Neural cell (in vitro differentiated cells): Measurements from ENCODE around the gene ADK. TPM values are rescaled to one million over a fixed set of nuclear protein-coding genes. Genes with fewer than 3 reads are reported as not detected.

Experiments used
- H2AFZ ChIP-seq: fragments of 200-600, 300-800 bp; sonication (generic), shearing (Covaris generic); 2 replicates; pipeline ENCODE4 v1.6.0; 2014; ENCODE audit warnings: low read depth, mild to moderate bottlenecking, antibody characterized with exemption, low read length, moderate library complexity
- H3F3A ChIP-seq: fragments of 200-600 bp; shearing (Covaris generic); 2 replicates; pipeline ENCODE4 v1.6.1; 2016; ENCODE audit warnings: mild to moderate bottlenecking, moderate library complexity, mixed read lengths, antibody characterized with exemption, low read length; ENCODE audit not compliant: insufficient read depth, poor library complexity, severe bottlenecking
- H3K27ac ChIP-seq: fragments of 200-600, 300-800 bp; sonication (generic), shearing (Covaris generic); 2 replicates; pipeline ENCODE4 v1.5.1; 2014; ENCODE audit warnings: mild to moderate bottlenecking, low read length, moderate library complexity
- H3K27me3 ChIP-seq: fragments of 300-800, 200-600 bp; sonication (generic), shearing (Covaris generic); 2 replicates; pipeline ENCODE4 v1.6.0; 2014; ENCODE audit warnings: mild to moderate bottlenecking, low read depth, low read length, moderate library complexity; ENCODE audit not compliant: insufficient read depth
- H3K36me3 ChIP-seq: fragments of 300-800, 200-600 bp; sonication (generic), shearing (Covaris generic); 2 replicates; pipeline ENCODE4 v1.5.1; 2014; ENCODE audit warnings: mild to moderate bottlenecking, antibody characterized with exemption, low read length, moderate library complexity; ENCODE audit not compliant: insufficient read depth
- H3K4me2 ChIP-seq: fragments of 300-800, 200-600 bp; sonication (generic), shearing (Covaris generic); 2 replicates; pipeline ENCODE4 v1.6.0; 2014; ENCODE audit warnings: mild to moderate bottlenecking, low read length
- H3K4me3 ChIP-seq: fragments of 300-800, 200-600 bp; sonication (generic), shearing (Covaris generic); 2 replicates; pipeline ENCODE4 v1.5.1; 2014; ENCODE audit warnings: mild to moderate bottlenecking, low read length, moderate library complexity
- H3K79me2 ChIP-seq: fragments of 200-600 bp; shearing (Covaris generic); replicated peaks from 2 replicates; pipeline ENCODE4 v1.6.0; 2014; ENCODE audit warnings: mild to moderate bottlenecking, low read length, moderate library complexity; ENCODE audit not compliant: insufficient read depth
- H3K9ac ChIP-seq: fragments of 300-800, 200-600 bp; sonication (generic), shearing (Covaris generic); 2 replicates; pipeline ENCODE4 v1.6.1; 2016; ENCODE audit warnings: mild to moderate bottlenecking, low read length, mixed read lengths
- H3K9me2 ChIP-seq: fragments of 200-600 bp; shearing (Covaris generic); 2 replicates; pipeline ENCODE4 v1.6.1; 2016; ENCODE audit warnings: mild to moderate bottlenecking, low read length, mixed read lengths; ENCODE audit not compliant: insufficient read depth
- H3K9me3 ChIP-seq: fragments of 200-600, 300-800 bp; sonication (generic), shearing (Covaris generic); 2 replicates; pipeline ENCODE4 v1.6.1; 2016; ENCODE audit warnings: mild to moderate bottlenecking, mixed run types, low read length, moderate library complexity, mixed read lengths
- H4K20me1 ChIP-seq: fragments of 200-600 bp; shearing (Covaris generic); 2 replicates; pipeline ENCODE4 v1.6.1; 2016; ENCODE audit warnings: mild to moderate bottlenecking, mixed run types; ENCODE audit not compliant: insufficient read depth
- EP300 ChIP-seq: fragments of 450-650 bp; conservative IDR thresholded peaks from 2 replicates; pipeline ENCODE4 v1.6.1; 2014; ENCODE audit warnings: antibody characterized with exemption, mild to moderate bottlenecking, moderate library complexity; ENCODE audit not compliant: poor library complexity, severe bottlenecking
- EZH2 ChIP-seq: fragments of 200-600, 300-800 bp; shearing (Covaris generic), sonication (generic); IDR thresholded peaks from 2 replicates; pipeline ENCODE4 v1.6.1; 2014; ENCODE audit warnings: antibody characterized with exemption, low read length, borderline replicate concordance, mild to moderate bottlenecking; ENCODE audit not compliant: insufficient read depth, poor library complexity, severe bottlenecking
- MXI1 ChIP-seq: fragments of 450-650 bp; conservative IDR thresholded peaks from 2 replicates; pipeline ENCODE4 v1.6.1; 2014; ENCODE audit warnings: antibody characterized with exemption, mild to moderate bottlenecking; ENCODE audit not compliant: poor library complexity, severe bottlenecking
- POLR2AphosphoS5 ChIP-seq: IDR thresholded peaks from 2 replicates; pipeline ENCODE4 v1.6.1; 2012
- RAD21 ChIP-seq: fragments of 450-650 bp; conservative IDR thresholded peaks from 2 replicates; pipeline ENCODE4 v1.6.1; 2014; ENCODE audit warnings: antibody characterized with exemption, mild to moderate bottlenecking, moderate library complexity
- SMC3 ChIP-seq: fragments of 450-650 bp; conservative IDR thresholded peaks from 2 replicates; pipeline ENCODE4 v1.6.1; 2014; ENCODE audit warnings: antibody characterized with exemption, mild to moderate bottlenecking, moderate library complexity; ENCODE audit not compliant: poor library complexity
- TAF1 ChIP-seq: IDR thresholded peaks from 2 replicates; pipeline ENCODE4 v1.6.1; 2012; ENCODE audit warnings: low read depth
- polyA plus RNA-seq: library from polyadenylated mRNA; depleted of rRNA; stranded (reverse); fragments of >200 nt; gene quantifications from 2 replicates; pipeline ENCODE4 v1.2.3, GENCODE V29; 2014
- TF ChIP-seq, protein P1 (sequence below): IDR thresholded peaks from 2 replicates; pipeline ENCODE4 v1.6.1; 2012; ENCODE audit warnings: borderline replicate concordance
- TF ChIP-seq, protein P2 (sequence below): fragments of 450-650 bp; IDR thresholded peaks from 2 replicates; pipeline ENCODE4 v1.5.1; 2014; ENCODE audit warnings: antibody characterized with exemption, mild to moderate bottlenecking, moderate library complexity; ENCODE audit not compliant: poor library complexity, severe bottlenecking

The ADK gene
- polyA plus RNA-seq, 1 donor from 2014 or later, result 19.5 TPM

DNA sequence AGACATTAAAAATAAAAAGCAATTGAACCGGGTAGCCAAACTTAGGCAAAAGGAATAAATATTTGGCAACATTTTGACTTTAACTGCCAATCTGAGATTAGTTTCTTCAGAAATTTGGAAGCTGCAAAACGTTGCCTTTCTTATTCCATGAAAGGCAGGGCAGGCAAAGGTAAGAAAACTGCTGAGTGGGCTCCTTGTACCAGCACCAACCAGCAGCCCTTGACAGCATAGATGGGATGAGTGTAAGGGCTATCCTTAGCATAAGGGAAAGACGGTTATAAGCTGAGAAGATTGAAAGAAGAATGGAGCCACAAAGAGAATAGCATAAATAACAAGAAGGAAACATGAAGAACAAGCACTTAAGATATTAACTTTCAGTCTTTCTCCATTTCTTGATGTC is 29.0 kb upstream of the ADK start:
- Histone ChIP-seq H3K9me2 (no peaks in the 10 kb centered on the region), H3K27me3 (no peaks in the 10 kb centered on the region), H3F3A (no peaks in the 10 kb centered on the region), H3K4me3 (no peak overlapping the region), H3K27ac (no peak overlapping the region), H3K9ac (no peak overlapping the region), H2AFZ (no peak overlapping the region), H3K79me2 (no peaks in the 10 kb centered on the region), H3K9me3 (no peaks in the 10 kb centered on the region), H4K20me1 (no peaks in the 10 kb centered on the region), H3K36me3 (no peaks in the 10 kb centered on the region), H3K4me2 (no peak overlapping the region)
- TF ChIP-seq, protein P1, sequence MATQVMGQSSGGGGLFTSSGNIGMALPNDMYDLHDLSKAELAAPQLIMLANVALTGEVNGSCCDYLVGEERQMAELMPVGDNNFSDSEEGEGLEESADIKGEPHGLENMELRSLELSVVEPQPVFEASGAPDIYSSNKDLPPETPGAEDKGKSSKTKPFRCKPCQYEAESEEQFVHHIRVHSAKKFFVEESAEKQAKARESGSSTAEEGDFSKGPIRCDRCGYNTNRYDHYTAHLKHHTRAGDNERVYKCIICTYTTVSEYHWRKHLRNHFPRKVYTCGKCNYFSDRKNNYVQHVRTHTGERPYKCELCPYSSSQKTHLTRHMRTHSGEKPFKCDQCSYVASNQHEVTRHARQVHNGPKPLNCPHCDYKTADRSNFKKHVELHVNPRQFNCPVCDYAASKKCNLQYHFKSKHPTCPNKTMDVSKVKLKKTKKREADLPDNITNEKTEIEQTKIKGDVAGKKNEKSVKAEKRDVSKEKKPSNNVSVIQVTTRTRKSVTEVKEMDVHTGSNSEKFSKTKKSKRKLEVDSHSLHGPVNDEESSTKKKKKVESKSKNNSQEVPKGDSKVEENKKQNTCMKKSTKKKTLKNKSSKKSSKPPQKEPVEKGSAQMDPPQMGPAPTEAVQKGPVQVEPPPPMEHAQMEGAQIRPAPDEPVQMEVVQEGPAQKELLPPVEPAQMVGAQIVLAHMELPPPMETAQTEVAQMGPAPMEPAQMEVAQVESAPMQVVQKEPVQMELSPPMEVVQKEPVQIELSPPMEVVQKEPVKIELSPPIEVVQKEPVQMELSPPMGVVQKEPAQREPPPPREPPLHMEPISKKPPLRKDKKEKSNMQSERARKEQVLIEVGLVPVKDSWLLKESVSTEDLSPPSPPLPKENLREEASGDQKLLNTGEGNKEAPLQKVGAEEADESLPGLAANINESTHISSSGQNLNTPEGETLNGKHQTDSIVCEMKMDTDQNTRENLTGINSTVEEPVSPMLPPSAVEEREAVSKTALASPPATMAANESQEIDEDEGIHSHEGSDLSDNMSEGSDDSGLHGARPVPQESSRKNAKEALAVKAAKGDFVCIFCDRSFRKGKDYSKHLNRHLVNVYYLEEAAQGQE, result no peak
- TF ChIP-seq RAD21 (no peak), EZH2 (no peak), SMC3 (no peak), TAF1 (no peak), EP300 (no peak), POLR2AphosphoS5 (no peak), MXI1 (no peak)
- TF ChIP-seq, protein P2, sequence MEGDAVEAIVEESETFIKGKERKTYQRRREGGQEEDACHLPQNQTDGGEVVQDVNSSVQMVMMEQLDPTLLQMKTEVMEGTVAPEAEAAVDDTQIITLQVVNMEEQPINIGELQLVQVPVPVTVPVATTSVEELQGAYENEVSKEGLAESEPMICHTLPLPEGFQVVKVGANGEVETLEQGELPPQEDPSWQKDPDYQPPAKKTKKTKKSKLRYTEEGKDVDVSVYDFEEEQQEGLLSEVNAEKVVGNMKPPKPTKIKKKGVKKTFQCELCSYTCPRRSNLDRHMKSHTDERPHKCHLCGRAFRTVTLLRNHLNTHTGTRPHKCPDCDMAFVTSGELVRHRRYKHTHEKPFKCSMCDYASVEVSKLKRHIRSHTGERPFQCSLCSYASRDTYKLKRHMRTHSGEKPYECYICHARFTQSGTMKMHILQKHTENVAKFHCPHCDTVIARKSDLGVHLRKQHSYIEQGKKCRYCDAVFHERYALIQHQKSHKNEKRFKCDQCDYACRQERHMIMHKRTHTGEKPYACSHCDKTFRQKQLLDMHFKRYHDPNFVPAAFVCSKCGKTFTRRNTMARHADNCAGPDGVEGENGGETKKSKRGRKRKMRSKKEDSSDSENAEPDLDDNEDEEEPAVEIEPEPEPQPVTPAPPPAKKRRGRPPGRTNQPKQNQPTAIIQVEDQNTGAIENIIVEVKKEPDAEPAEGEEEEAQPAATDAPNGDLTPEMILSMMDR, result no peak

DNA sequence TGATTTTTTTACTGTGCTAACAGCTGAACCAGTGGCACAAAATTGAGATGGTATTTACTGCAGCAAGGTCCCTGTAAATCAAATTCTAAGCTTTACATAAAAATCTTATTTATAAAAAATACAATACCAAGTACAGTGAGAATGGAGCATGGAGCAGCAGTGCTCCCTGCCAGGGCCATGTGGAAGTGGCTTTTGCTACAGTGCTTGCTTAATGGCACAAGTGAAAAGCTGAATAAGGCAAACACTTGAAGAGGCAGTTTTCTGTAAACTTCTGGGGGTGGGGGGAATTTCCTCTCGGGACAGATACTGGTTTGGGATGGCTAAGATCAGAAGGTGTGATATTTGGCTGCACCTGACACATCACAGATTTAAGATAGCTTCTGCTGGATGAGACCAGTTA is 27.9 kb upstream of the ADK start:
- Histone ChIP-seq H3K36me3 (no peaks in the 10 kb centered on the region), H3K27ac (no peak overlapping the region)
- TF ChIP-seq MXI1 (no peak), RAD21 (no peak), EZH2 (no peak), EP300 (no peak), SMC3 (no peak), TAF1 (no peak), POLR2AphosphoS5 (no peak)
- TF ChIP-seq, protein P1, result no peak
- TF ChIP-seq, protein P2, result no peak

More for the DNA sequence above, 27.9 kb upstream of the ADK start:
- Histone ChIP-seq H3K79me2 (no peaks in the 10 kb centered on the region), H3K9ac (no peak overlapping the region), H4K20me1 (no peaks in the 10 kb centered on the region), H3K4me3 (no peak overlapping the region), H3K27me3 (no peaks in the 10 kb centered on the region), H3F3A (no peaks in the 10 kb centered on the region), H3K9me2 (no peaks in the 10 kb centered on the region), H3K9me3 (no peaks in the 10 kb centered on the region), H3K4me2 (no peak overlapping the region), H2AFZ (no peak overlapping the region)
